Measurements from ENCODE around the gene DCHS2.

The DCHS2 gene

DNA sequence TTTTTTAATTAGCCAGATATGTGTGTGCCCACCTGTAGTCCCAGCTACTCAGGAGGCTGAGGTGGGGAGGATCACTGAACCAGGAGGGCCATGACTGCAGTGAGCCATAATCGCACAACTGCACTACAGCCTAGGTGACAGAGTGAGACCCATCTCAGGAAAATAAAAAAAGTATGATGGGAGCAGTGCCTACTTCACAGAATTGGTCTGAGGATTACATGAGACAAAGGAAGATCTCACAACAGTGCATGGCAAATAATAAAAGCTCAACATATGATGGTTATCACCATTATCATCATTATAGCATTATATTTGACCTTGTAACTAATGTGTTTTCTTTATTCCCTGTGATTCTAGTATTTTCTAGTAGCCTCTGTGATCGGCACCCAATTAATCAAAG is 19.9 kb upstream of the DCHS2 start:
- Histone ChIP-seq H3K27me3 (replicated peaks) (no peaks in the 10 kb centered on the region), H3K36me3 (replicated peaks) (no peaks in the 10 kb centered on the region), H3K27ac (no peak overlapping the region), H3K4me3 (ENCODE audit: low read depth, low read length) (no peak overlapping the region)
- TF ChIP-seq, protein P1, sequence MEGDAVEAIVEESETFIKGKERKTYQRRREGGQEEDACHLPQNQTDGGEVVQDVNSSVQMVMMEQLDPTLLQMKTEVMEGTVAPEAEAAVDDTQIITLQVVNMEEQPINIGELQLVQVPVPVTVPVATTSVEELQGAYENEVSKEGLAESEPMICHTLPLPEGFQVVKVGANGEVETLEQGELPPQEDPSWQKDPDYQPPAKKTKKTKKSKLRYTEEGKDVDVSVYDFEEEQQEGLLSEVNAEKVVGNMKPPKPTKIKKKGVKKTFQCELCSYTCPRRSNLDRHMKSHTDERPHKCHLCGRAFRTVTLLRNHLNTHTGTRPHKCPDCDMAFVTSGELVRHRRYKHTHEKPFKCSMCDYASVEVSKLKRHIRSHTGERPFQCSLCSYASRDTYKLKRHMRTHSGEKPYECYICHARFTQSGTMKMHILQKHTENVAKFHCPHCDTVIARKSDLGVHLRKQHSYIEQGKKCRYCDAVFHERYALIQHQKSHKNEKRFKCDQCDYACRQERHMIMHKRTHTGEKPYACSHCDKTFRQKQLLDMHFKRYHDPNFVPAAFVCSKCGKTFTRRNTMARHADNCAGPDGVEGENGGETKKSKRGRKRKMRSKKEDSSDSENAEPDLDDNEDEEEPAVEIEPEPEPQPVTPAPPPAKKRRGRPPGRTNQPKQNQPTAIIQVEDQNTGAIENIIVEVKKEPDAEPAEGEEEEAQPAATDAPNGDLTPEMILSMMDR (IDR thresholded peaks at IDR 0.05; ENCODE audit: low read depth, low read length, missing control alignments), result no peak
- DNase-seq, result no peak
- in situ Hi-C loops (cut with HindIII; ENCODE audit: low pct_ligation_motif_present, low sequenced_read_pairs), result no loop called here

DNA sequence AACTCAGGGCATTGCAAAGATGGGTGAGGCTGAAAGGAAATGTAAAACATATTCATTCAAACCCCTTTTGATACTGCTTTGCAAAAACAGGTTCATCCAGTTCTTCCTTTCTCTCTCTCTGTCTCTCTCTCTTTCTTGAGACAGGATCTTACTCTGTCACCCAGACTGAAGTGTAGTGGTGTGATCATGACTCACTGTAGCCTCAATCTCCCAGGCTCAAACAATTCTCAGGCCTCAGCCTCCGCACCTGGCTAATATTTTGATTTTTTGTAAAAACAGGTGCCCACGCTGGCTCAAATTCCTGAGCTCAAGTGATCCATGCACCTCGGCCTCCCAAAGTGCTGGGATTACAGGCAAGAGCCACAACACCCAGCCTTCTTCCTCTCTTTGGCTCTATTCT is 15.6 kb upstream of the DCHS2 start:
- TF ChIP-seq, protein P1 (IDR thresholded peaks at IDR 0.05; ENCODE audit: low read depth, low read length, missing control alignments), result no peak
- in situ Hi-C loops (cut with HindIII; ENCODE audit: low pct_ligation_motif_present, low sequenced_read_pairs), result no loop called here
- Histone ChIP-seq H3K36me3 (replicated peaks) (no peaks in the 10 kb centered on the region), H3K4me3 (ENCODE audit: low read depth, low read length) (no peak overlapping the region), H3K27ac (no peak overlapping the region), H3K27me3 (replicated peaks) (no peaks in the 10 kb centered on the region)
- no peak for DNase-seq

DNA sequence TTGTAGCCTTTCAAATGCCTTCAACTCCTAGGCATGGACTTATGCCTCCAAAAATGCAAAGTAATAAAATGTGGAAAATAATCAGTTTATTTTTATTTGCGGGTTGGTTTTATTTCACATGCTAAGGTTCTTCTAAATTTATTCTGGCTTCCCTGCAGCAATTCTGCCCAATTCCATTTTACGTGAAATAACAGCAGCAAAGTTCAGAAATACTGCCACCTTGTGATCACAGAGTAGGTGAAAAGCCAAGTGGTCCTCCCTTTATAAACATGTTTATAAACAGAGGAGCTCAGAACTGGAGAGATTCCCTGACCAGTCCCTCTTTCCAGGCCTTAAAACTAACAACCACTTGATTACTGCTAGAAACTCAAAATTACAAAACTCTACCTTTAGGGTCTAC is 14.7 kb upstream of the DCHS2 start:
- DNase-seq, result peak; percentile 36
- H3K27me3 ChIP-seq (replicated peaks), result no peaks in the 10 kb centered on the region
- H3K27ac ChIP-seq, result no peak overlapping the region
- H3K4me3 ChIP-seq (ENCODE audit: low read depth, low read length), result no peak overlapping the region
- TF ChIP-seq, protein P1 (IDR thresholded peaks at IDR 0.05; ENCODE audit: low read depth, low read length, missing control alignments), result peak; percentile 68
- in situ Hi-C loops (cut with HindIII; ENCODE audit: low pct_ligation_motif_present, low sequenced_read_pairs), result no loop called here
- H3K36me3 ChIP-seq (replicated peaks), result no peaks in the 10 kb centered on the region

DNA sequence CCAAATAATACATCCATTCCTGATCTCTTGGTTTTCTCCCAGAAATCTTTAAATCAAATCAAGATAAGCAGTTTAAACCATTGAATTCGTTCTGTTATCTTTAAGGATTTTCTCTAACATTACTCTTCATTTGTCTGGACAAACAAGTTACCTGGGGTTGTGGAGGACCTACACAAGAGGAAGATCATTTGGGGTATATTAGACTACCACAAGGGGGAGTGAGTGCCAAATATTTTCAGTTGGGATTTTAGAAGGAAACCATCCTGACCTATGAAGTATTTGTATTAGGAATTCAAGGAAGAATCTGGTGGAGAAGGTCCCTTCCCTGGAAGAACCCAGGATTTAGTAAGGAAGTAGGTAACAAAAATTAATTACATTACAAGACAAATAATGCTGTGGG is 12.0 kb upstream of the DCHS2 start:
- no peak overlapping the region for H3K4me3 ChIP-seq (ENCODE audit: low read depth, low read length)
- H3K36me3 ChIP-seq (replicated peaks), result no peaks in the 10 kb centered on the region
- TF ChIP-seq, protein P1 (IDR thresholded peaks at IDR 0.05; ENCODE audit: low read depth, low read length, missing control alignments), result peak; percentile 54
- DNase-seq, result no peak
- H3K27ac ChIP-seq, result no peak overlapping the region
- H3K27me3 ChIP-seq (replicated peaks), result peaks cover 2% of the 10 kb centered on the region
- in situ Hi-C loops (cut with HindIII; ENCODE audit: low pct_ligation_motif_present, low sequenced_read_pairs), result no loop called here

DNA sequence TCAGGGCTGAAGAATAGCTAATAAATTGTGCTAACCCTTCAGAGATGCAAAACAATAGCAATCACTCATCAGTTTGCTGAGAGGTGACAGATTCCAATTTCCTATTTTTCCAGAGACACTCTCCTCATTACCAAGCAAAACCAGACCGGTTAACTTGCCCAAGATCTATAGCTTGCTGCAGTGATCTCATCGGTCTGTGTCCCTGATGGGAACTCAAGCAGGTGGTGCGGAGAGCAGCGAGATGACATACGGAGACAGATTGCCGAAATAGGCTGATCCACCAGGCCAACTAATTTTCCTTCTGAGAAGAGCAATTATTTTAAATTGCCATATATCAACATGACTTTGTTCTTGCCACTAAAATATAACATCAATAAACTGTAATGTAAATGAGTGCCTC is 10.5 kb upstream of the DCHS2 start:
- Histone ChIP-seq H3K4me3 (ENCODE audit: low read depth, low read length) (no peak overlapping the region), H3K27me3 (replicated peaks) (peaks cover 2% of the 10 kb centered on the region), H3K36me3 (replicated peaks) (no peaks in the 10 kb centered on the region), H3K27ac (no peak overlapping the region)
- in situ Hi-C loops (cut with HindIII; ENCODE audit: low pct_ligation_motif_present, low sequenced_read_pairs), result no loop called here
- TF ChIP-seq, protein P1 (IDR thresholded peaks at IDR 0.05; ENCODE audit: low read depth, low read length, missing control alignments), result no peak
- DNase-seq, result no peak

DNA sequence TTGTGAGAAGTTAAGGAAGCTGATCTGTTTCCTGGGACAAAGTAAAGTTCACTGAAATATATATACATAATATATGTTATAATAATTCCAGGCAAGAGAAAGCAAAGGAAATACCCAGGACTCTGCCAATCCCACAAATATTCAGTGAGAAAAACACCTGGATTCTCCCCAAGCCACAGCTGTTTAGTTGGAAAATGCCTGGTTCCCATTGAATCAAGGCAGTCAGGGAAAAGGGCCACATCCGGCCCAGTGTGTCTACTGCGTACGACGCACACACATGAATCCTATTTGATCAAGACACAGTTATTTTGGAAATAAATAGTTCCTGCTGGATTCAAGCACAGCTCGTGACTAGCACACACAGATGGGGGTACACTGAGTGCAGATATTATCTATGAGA is 6.3 kb upstream of the DCHS2 start:
- Histone ChIP-seq H3K4me3 (ENCODE audit: low read depth, low read length) (no peak overlapping the region), H3K27me3 (replicated peaks) (peaks cover 2% of the 10 kb centered on the region), H3K36me3 (replicated peaks) (no peaks in the 10 kb centered on the region), H3K27ac (no peak overlapping the region)
- TF ChIP-seq, protein P1 (IDR thresholded peaks at IDR 0.05; ENCODE audit: low read depth, low read length, missing control alignments), result no peak
- in situ Hi-C loops (cut with HindIII; ENCODE audit: low pct_ligation_motif_present, low sequenced_read_pairs), result no loop called here
- DNase-seq, result no peak
